HEK293 (cell line): Measurements from ENCODE around the gene TPMT.

ENCODE experiments used
- CTCF ChIP-seq: fragments of 450-650 bp; formaldehyde crosslinking; IDR thresholded peaks from 2 replicates; pipeline ENCODE4 v1.5.1; 2016; ENCODE audit warnings: missing biosample characterization, missing genetic modification characterization
- SALL2 ChIP-seq: fragments of 450-650 bp; formaldehyde crosslinking; IDR thresholded peaks from 2 replicates; pipeline ENCODE4 v1.5.0; 2017; ENCODE audit warnings: missing biosample characterization, mild to moderate bottlenecking, missing genetic modification characterization, borderline replicate concordance
- ZNF138 ChIP-seq: fragments of 450-650 bp; formaldehyde crosslinking; IDR thresholded peaks from 2 replicates; pipeline ENCODE4 v1.5.1; 2016; ENCODE audit warnings: missing biosample characterization, missing genetic modification characterization, borderline replicate concordance

DNA sequence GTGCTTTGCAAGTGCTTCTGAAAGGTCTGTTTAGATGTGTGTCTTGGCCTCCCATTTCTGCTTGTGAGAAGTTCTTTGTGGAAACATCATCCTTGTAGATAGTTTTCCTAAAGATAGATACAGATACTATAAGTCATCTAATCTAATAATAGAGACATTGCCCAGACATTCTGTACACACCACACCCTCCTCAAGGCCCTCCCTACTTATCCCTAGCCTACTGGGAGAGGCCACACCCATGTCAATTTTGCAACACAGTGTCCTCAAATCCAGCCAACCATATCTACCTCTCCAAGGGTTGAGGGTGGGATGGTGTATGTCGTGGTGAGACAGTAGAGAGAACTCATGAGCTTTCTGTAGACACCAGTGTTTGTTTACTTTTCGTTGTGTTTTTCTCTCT, 6.6 kb upstream of the TPMT start:
- TF ChIP-seq SALL2, result no peak
- TF ChIP-seq ZNF138, result no peak
- TF ChIP-seq CTCF, result no peak
